Keratinocyte (primary cell): ENCODE results near the gene MIPOL1. TPM values are rescaled to one million over a fixed set of nuclear protein-coding genes. Genes with fewer than 3 reads are reported as not detected.
"Not testable (repeated sequence)": the region's sequence is repeated elsewhere in the genome, so short reads cannot be mapped to it uniquely, and the experiment has no call there.

ENCODE experiments used
- DNase-seq: peaks from one replicate; pipeline ENCODE4 v3.0.0-alpha.2; 2011; ENCODE audit warnings: low read depth, missing footprints, low spot score
- FAIRE-seq: peaks from 2 replicates; lab custom pipeline; 2011; peaks lifted over from hg19 to GRCh38; lab: Jason Lieb, UNC
- H2AFZ ChIP-seq: 2 replicates; pipeline ENCODE4 v1.6.0; 2012; ENCODE audit warnings: low read length, control low read depth, inconsistent platforms; ENCODE audit not compliant: control insufficient read depth
- H3K27ac ChIP-seq: 2 replicates; pipeline ENCODE4 v1.5.1; 2011; ENCODE audit warnings: low read length; ENCODE audit not compliant: control insufficient read depth, insufficient read depth
- H3K27me3 ChIP-seq: 3 replicates; pipeline ENCODE4 v1.6.0; 2011; ENCODE audit warnings: low read length; ENCODE audit not compliant: control insufficient read depth, insufficient read depth; ENCODE audit errors: extremely low read depth
- H3K36me3 ChIP-seq, 2 experiments: 2 replicates in 1 of 2; 3 replicates in 1 of 2; pipeline ENCODE4 v1.5.1; 2011; ENCODE audit warnings: low read length in 2 of 2, mild to moderate bottlenecking in 1 of 2; ENCODE audit not compliant: control insufficient read depth in 2 of 2, insufficient read depth in 2 of 2; ENCODE audit errors: extremely low read depth in 1 of 2
- H3K4me1 ChIP-seq: 3 replicates; pipeline ENCODE4 v1.5.1; 2011; ENCODE audit warnings: low read length; ENCODE audit not compliant: control insufficient read depth, insufficient read depth; ENCODE audit errors: extremely low read depth
- H3K4me2 ChIP-seq: 3 replicates; pipeline ENCODE4 v1.6.0; 2011; ENCODE audit warnings: low read depth, low read length; ENCODE audit not compliant: control insufficient read depth, insufficient read depth; ENCODE audit errors: extremely low read depth
- H3K4me3 ChIP-seq, 3 experiments: fragments of 200-600 bp in 1 of 3; sonication (generic) in 1 of 3; 2 replicates in 2 of 3; 3 replicates in 1 of 3; pipeline ENCODE4 v1.5.1; 2011 to 2016; ENCODE audit warnings: low read length in 3 of 3, mild to moderate bottlenecking in 3 of 3, control low read depth in 2 of 3, inconsistent platforms in 1 of 3, low read depth in 1 of 3, mixed read lengths in 1 of 3, mixed run types in 1 of 3, moderate library complexity in 1 of 3; ENCODE audit not compliant: control insufficient read depth in 2 of 3, insufficient read depth in 2 of 3; ENCODE audit errors: extremely low read depth in 1 of 3
- H3K79me2 ChIP-seq: 2 replicates; pipeline ENCODE4 v1.6.0; 2012; ENCODE audit warnings: low read length; ENCODE audit not compliant: control insufficient read depth, insufficient read depth
- H3K9ac ChIP-seq: 3 replicates; pipeline ENCODE4 v1.6.0; 2011; ENCODE audit warnings: low read length; ENCODE audit not compliant: control insufficient read depth, insufficient read depth; ENCODE audit errors: extremely low read depth
- H3K9me1 ChIP-seq: 3 replicates; pipeline ENCODE4 v1.6.0; 2011; ENCODE audit warnings: low read length; ENCODE audit not compliant: control insufficient read depth, insufficient read depth; ENCODE audit errors: extremely low read depth
- H3K9me3 ChIP-seq: 2 replicates; pipeline ENCODE4 v1.5.1; 2012; ENCODE audit warnings: low read depth, low read length; ENCODE audit not compliant: control insufficient read depth
- H4K20me1 ChIP-seq: 3 replicates; pipeline ENCODE4 v1.6.0; 2011; ENCODE audit warnings: low read length; ENCODE audit not compliant: control insufficient read depth, insufficient read depth; ENCODE audit errors: extremely low read depth
- EZH2 ChIP-seq: IDR thresholded peaks from one replicate; pipeline ENCODE4 v1.6.1; 2012; ENCODE audit warnings: inconsistent platforms, mild to moderate bottlenecking, low read length, moderate library complexity
- dilution Hi-C: fragments of 300-500 bp; cut with MboI; formaldehyde crosslinking; loops from one replicate; pipeline ENCODE4 v1.7.0; 2020; ENCODE audit warnings: low sequenced_read_pairs; ENCODE audit not compliant: extremely low pct_ligation_motif_present
- polyA plus RNA-seq, 5 experiments: library from polyadenylated mRNA; depleted of rRNA in 3 of 5; stranded (reverse) in 3 of 5; stranded (forward) in 1 of 5; unstranded in 1 of 5; fragments of >200 nt; gene quantifications; 1 replicate in 1 of 5; 2 replicates in 3 of 5; 3 replicates in 1 of 5; pipeline versions ENCODE4 v1.2.1 to v1.2.3, GENCODE V29; 2011 to 2012; ENCODE audit warnings: missing spikeins in 2 of 5, low read depth in 1 of 5, low replicate concordance in 1 of 5
- TF ChIP-seq, protein P1 (sequence below), 3 experiments: IDR thresholded peaks in 1 of 3; conservative IDR thresholded peaks in 1 of 3; optimal IDR thresholded peaks in 1 of 3; 2 replicates in 2 of 3; 3 replicates in 1 of 3; pipeline versions ENCODE3 to v1.5.1; 2011; ENCODE audit warnings: low read length in 3 of 3, mild to moderate bottlenecking in 3 of 3, moderate library complexity in 2 of 3, control low read depth in 1 of 3, inconsistent platforms in 1 of 3; ENCODE audit not compliant: insufficient read depth in 2 of 3; ENCODE audit errors: extremely low read depth in 1 of 3

Gene MIPOL1
- polyA plus RNA-seq, 1 donor (not counting 4 experiments of a cell fraction or from before 2014, with no cell fraction given): 10.9 TPM

DNA sequence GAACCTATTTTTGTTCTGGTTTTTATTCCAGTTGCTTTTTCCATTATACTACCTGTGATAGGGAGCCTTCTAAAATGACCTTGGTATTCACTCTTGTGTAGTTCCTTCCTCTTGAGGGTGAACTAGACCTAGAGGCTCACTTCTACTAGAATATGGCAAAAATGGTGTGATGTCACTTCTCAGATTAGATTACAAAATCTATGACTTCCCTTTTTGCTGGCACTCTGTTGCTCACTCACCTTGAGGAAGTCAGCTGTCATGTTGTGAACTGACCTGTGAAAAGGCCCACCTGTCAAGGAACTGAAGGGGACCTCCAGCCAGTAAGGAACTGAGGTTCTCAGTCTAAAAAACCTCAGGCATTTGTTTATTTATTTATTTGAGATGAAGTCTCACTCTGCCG lies 5.7 kb downstream of the MIPOL1 start:
- Histone ChIP-seq H3K27me3 (no peaks in the 10 kb centered on the region), H3K9me1 (no peaks in the 10 kb centered on the region), H3K9ac (no peak overlapping the region), H3K9me3 (peaks cover 5% of the 10 kb centered on the region), H3K4me1 (peaks cover 20% of the 10 kb centered on the region), H3K4me3 (no peak overlapping the region), H3K27ac (no peak overlapping the region), H4K20me1 (no peaks in the 10 kb centered on the region), H3K79me2 (peaks cover 41% of the 10 kb centered on the region), H3K4me2 (no peak overlapping the region), H3K36me3 (no peaks in the 10 kb centered on the region), H2AFZ (no peak overlapping the region)
- dilution Hi-C loops: no loop called here
- DNase-seq (no peak), FAIRE-seq (no peak)
- TF ChIP-seq EZH2: no peak
- TF ChIP-seq, protein P1, sequence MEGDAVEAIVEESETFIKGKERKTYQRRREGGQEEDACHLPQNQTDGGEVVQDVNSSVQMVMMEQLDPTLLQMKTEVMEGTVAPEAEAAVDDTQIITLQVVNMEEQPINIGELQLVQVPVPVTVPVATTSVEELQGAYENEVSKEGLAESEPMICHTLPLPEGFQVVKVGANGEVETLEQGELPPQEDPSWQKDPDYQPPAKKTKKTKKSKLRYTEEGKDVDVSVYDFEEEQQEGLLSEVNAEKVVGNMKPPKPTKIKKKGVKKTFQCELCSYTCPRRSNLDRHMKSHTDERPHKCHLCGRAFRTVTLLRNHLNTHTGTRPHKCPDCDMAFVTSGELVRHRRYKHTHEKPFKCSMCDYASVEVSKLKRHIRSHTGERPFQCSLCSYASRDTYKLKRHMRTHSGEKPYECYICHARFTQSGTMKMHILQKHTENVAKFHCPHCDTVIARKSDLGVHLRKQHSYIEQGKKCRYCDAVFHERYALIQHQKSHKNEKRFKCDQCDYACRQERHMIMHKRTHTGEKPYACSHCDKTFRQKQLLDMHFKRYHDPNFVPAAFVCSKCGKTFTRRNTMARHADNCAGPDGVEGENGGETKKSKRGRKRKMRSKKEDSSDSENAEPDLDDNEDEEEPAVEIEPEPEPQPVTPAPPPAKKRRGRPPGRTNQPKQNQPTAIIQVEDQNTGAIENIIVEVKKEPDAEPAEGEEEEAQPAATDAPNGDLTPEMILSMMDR (optimal IDR thresholded peaks at IDR 0.05 in 1 of 3, IDR thresholded peaks at IDR 0.05 in 1 of 3, conservative IDR thresholded peaks at IDR 0.05 in 1 of 3; ENCODE audit: extremely low read depth in 1 of 3, insufficient read depth in 2 of 3, low read length in 3 of 3): no peak

DNA sequence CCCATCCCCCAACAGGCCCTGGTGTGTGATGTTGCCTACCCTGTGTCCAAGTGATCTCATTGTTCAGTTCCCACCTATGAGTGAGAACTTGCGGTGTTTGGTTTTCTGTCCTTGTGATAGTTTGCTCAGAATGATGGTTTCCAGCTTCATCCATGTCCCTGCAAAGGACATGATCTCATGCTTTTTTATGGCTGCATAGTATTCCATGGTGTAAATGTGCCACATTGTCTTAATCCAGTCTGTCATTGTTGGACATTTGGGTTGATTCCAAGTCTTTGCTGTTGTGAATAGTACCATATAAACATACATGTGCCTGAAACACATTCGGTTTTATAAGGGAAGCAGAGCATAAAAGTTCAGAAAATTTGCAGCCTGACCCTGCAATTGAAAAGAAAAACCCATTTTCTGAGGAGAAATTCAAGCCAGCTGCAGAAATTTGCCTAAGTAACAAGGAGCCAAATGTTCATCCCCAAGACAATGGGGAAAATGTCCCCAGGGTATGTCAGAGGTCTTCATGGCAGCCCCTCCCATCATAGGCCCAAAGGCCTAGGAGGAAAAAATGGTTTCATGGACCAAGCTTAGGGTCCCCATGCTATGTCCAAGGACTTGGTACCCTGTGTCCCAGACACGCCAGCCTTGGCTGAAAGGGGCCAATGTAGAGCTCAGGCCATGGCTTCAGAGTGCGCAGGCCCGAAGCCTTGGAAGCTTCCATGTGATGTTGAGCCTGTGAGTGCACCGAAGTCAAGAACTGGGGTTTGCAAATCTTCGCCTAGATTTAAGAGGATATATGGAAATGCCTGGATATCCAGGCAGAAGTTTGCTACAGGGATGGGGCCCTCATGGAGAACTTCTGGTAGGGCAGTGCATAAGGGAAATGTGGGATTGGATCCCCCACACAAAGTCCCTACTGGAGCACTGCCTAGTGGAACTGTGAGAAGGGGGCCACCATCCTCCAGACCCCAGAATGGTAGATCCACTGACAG lies 8.2 kb downstream of the MIPOL1 start:
- H3K9me1 ChIP-seq, H3K9ac ChIP-seq, H3K4me2 ChIP-seq, H3K36me3 ChIP-seq, H3K4me3 ChIP-seq, dilution Hi-C loops, H3K27me3 ChIP-seq, H3K9me3 ChIP-seq, FAIRE-seq, DNase-seq, H3K27ac ChIP-seq, H2AFZ ChIP-seq, H4K20me1 ChIP-seq: not testable (repeated sequence)
- Histone ChIP-seq H3K79me2 (peaks cover 37% of the 10 kb centered on the region), H3K4me1 (peaks cover 20% of the 10 kb centered on the region)

DNA sequence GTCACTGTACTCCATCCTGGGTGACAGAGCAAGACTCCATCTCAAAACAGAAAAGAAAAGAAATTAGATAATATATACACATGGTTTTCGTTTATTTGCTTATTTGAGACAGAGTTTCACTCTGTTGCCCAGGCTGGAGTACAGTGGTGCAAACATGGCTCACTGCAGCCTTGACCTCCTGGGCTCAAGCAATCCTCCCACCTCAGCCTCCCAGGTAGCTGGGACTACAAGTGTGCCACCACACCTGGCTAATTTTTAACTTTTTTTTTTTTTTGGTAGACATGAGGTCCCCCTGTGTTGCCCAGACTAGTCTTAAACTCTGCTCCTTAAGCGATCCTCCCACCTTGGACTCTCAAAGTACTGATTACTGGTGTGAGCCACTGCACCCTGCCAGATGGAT lies 11.9 kb downstream of the MIPOL1 start:
- H3K9me1 ChIP-seq, FAIRE-seq, H3K36me3 ChIP-seq, DNase-seq, H3K27ac ChIP-seq, H3K9me3 ChIP-seq, H3K4me1 ChIP-seq, dilution Hi-C loops, H2AFZ ChIP-seq, H3K4me3 ChIP-seq, H3K4me2 ChIP-seq, H3K27me3 ChIP-seq, H3K9ac ChIP-seq, H4K20me1 ChIP-seq: not testable (repeated sequence)
- H3K79me2 ChIP-seq: peaks cover 22% of the 10 kb centered on the region
